Mononuclear cell (primary cell): Measurements from ENCODE around the gene SDR39U1. TPM values are rescaled to one million over a fixed set of nuclear protein-coding genes. Genes with fewer than 3 reads are reported as not detected.
"Not testable (repeated sequence)": the region's sequence is repeated elsewhere in the genome, so short reads cannot be mapped to it uniquely, and the experiment has no call there.

ENCODE experiments used
- H3K27me3 ChIP-seq: 2 replicates; pipeline ENCODE4 v1.6.0; 2011; ENCODE audit warnings: low read length, control low read depth; ENCODE audit not compliant: insufficient read depth
- H3K4me1 ChIP-seq: 2 replicates; pipeline ENCODE4 v1.5.1; 2011; ENCODE audit warnings: mild to moderate bottlenecking, low read length, control low read depth; ENCODE audit not compliant: insufficient read depth
- H3K4me3 ChIP-seq: 2 replicates; pipeline ENCODE4 v1.5.1; 2011; ENCODE audit warnings: mild to moderate bottlenecking, low read length, moderate library complexity
- H3K9me3 ChIP-seq: 2 replicates; pipeline ENCODE4 v1.5.1; 2011; ENCODE audit warnings: low read depth, mild to moderate bottlenecking, control low read depth, low read length
- total RNA-seq: library from RNA; depleted of rRNA; stranded (reverse); fragments of >200 nt; gene quantifications from one replicate; pipeline ENCODE4 v1.2.3, GENCODE V29; 2012

The SDR39U1 gene
- 21.6 TPM for total RNA-seq

- Histone ChIP-seq H3K4me3 (peak within 1 kb of the TSS; percentile 70), H3K4me1 (peaks cover 42% of the 10 kb centered on the region), H3K27me3 (no peaks in the 10 kb centered on the region), H3K9me3 (no peaks in the 10 kb centered on the region)
Measured at GRCh38 chr14:24442240-24443052, at the start of gene SDR39U1. TSS of gene SDR39U1 (minus strand) at chr14:24442776. CDS start at chr14:24442769, 7 bp downstream.

GRCh38 chr14:24491586-24492408 lies 49.2 kb upstream of the SDR39U1 start:
- not testable (repeated sequence) for H3K4me1 ChIP-seq, H3K27me3 ChIP-seq, H3K4me3 ChIP-seq, H3K9me3 ChIP-seq

GRCh38 chr14:24483604-24484252 lies 41.2 kb upstream of the SDR39U1 start:
- Histone ChIP-seq H3K4me3 (no peak overlapping the region), H3K27me3 (no peaks in the 10 kb centered on the region), H3K4me1 (peaks cover 8% of the 10 kb centered on the region), H3K9me3 (no peaks in the 10 kb centered on the region)

- not testable (repeated sequence) for H3K27me3 ChIP-seq, H3K4me1 ChIP-seq, H3K9me3 ChIP-seq, H3K4me3 ChIP-seq
Measured at GRCh38 chr14:24482699-24483303, 40.2 kb upstream of the SDR39U1 start.

- Histone ChIP-seq H3K9me3 (no peaks in the 10 kb centered on the region), H3K4me1 (peaks cover 8% of the 10 kb centered on the region), H3K4me3 (no peak overlapping the region), H3K27me3 (no peaks in the 10 kb centered on the region)
Measured at GRCh38 chr14:24481622-24482324, 39.2 kb upstream of the SDR39U1 start.

- H3K27me3 ChIP-seq, H3K9me3 ChIP-seq, H3K4me1 ChIP-seq, H3K4me3 ChIP-seq: not testable (repeated sequence)
Measured at GRCh38 chr14:24479999-24480398, 37.4 kb upstream of the SDR39U1 start.

- Histone ChIP-seq H3K27me3 (no peaks in the 10 kb centered on the region), H3K9me3 (no peaks in the 10 kb centered on the region), H3K4me3 (no peak overlapping the region), H3K4me1 (no peaks in the 10 kb centered on the region)
Measured at GRCh38 chr14:24475261-24475660, 32.7 kb upstream of the SDR39U1 start.

GRCh38 chr14:24473211-24473610 lies 30.6 kb upstream of the SDR39U1 start:
- Histone ChIP-seq H3K27me3 (no peaks in the 10 kb centered on the region), H3K4me3 (no peak overlapping the region), H3K9me3 (no peaks in the 10 kb centered on the region), H3K4me1 (no peaks in the 10 kb centered on the region)

GRCh38 chr14:24470450-24470849 lies 27.9 kb upstream of the SDR39U1 start:
- H3K4me3 ChIP-seq, H3K9me3 ChIP-seq, H3K27me3 ChIP-seq, H3K4me1 ChIP-seq: not testable (repeated sequence)

- H3K4me3 ChIP-seq: no peak overlapping the region
- H3K9me3 ChIP-seq: no peaks in the 10 kb centered on the region
- H3K27me3 ChIP-seq: no peaks in the 10 kb centered on the region
- peaks cover 4% of the 10 kb centered on the region for H3K4me1 ChIP-seq
Measured at GRCh38 chr14:24465805-24466204, 23.2 kb upstream of the SDR39U1 start.

GRCh38 chr14:24465368-24465767 lies 22.8 kb upstream of the SDR39U1 start:
- no peaks in the 10 kb centered on the region for H3K9me3 ChIP-seq
- H3K4me1 ChIP-seq: peaks cover 4% of the 10 kb centered on the region
- H3K4me3 ChIP-seq: no peak overlapping the region
- no peaks in the 10 kb centered on the region for H3K27me3 ChIP-seq

GRCh38 chr14:24463884-24464785 lies 21.6 kb upstream of the SDR39U1 start:
- H3K9me3 ChIP-seq: no peaks in the 10 kb centered on the region
- H3K4me3 ChIP-seq: no peak overlapping the region
- no peaks in the 10 kb centered on the region for H3K27me3 ChIP-seq
- H3K4me1 ChIP-seq: peaks cover 4% of the 10 kb centered on the region

GRCh38 chr14:24463017-24463883 lies 20.7 kb upstream of the SDR39U1 start:
- Histone ChIP-seq H3K9me3 (no peaks in the 10 kb centered on the region), H3K27me3 (no peaks in the 10 kb centered on the region), H3K4me1 (peaks cover 4% of the 10 kb centered on the region), H3K4me3 (no peak overlapping the region)
